Kidney (tissue), 14 donors: ENCODE results near the gene EMSY. TPM values are rescaled to one million over a fixed set of nuclear protein-coding genes. Genes with fewer than 3 reads are reported as not detected.
"Not testable (repeated sequence)": the region's sequence is repeated elsewhere in the genome, so short reads cannot be mapped to it uniquely, and the experiment has no call there.

ENCODE experiments used
- DNase-seq, 5 donors: peaks; one replicate each; pipeline ENCODE4 v3.0.0-alpha.2; 2013 to 2020
- FAIRE-seq: peaks from 2 replicates; lab custom pipeline; 2012; peaks lifted over from hg19 to GRCh38; lab: Jason Lieb, UNC
- H3K27ac ChIP-seq, 2 donors: one replicate each; pipeline ENCODE4 v1.7.0; 2013; ENCODE audit warnings: low read depth in 2 of 2, low read length in 2 of 2, inconsistent platforms in 1 of 2
- H3K27me3 ChIP-seq: one replicate; pipeline ENCODE4 v1.7.1; 2013; ENCODE audit warnings: low read length, inconsistent platforms; ENCODE audit not compliant: control insufficient read depth, insufficient read depth
- H3K36me3 ChIP-seq, 3 donors: one replicate each; pipeline versions ENCODE4 v1.7.0 to v1.7.1; 2013; ENCODE audit warnings: low read length in 3 of 3, control low read depth in 1 of 3, inconsistent platforms in 1 of 3; ENCODE audit not compliant: insufficient read depth in 3 of 3, control insufficient read depth in 2 of 3
- H3K4me1 ChIP-seq, 3 donors: one replicate each; pipeline versions ENCODE4 v1.7.0 to v1.7.1; 2013; ENCODE audit warnings: low read length in 3 of 3, inconsistent platforms in 1 of 3, low read depth in 1 of 3; ENCODE audit not compliant: control insufficient read depth in 2 of 3, insufficient read depth in 2 of 3
- H3K4me3 ChIP-seq, 3 donors: one replicate each; pipeline versions ENCODE4 v1.7.0 to v1.8.1; 2013; ENCODE audit warnings: low read length in 3 of 3, control low read depth in 1 of 3, inconsistent platforms in 1 of 3
- H3K9ac ChIP-seq, 3 donors: one replicate each; pipeline versions ENCODE4 v1.7.0 to v1.7.1; 2013; ENCODE audit warnings: low read length in 3 of 3, control low read depth in 1 of 3, inconsistent platforms in 1 of 3
- H3K9me3 ChIP-seq, 3 donors: one replicate each; pipeline versions ENCODE4 v1.7.0 to v1.7.1; 2013; ENCODE audit warnings: low read length in 3 of 3, control low read depth in 1 of 3, inconsistent platforms in 1 of 3; ENCODE audit not compliant: control insufficient read depth in 2 of 3, insufficient read depth in 1 of 3
- intact Hi-C: fragments of 100-400 bp; cut with DNase I; formaldehyde crosslinking; loops from one replicate; pipeline ENCODE4 v1.11.1; 2022
- polyA plus RNA-seq: library from polyadenylated mRNA; stranded (reverse); fragments of 350-450 nt; fragmentation: Illumina TruSeq; extraction: RNeasy Lipid Tissue Mini Kit (QIAGEN cat#74804); gene quantifications from one replicate; pipeline ENCODE4 v1.2.3, GENCODE V29; 2014; ENCODE audit warnings: low read depth, low replicate concordance; ENCODE audit not compliant: insufficient read depth
- total RNA-seq: library from RNA; stranded (reverse); fragmentation: NEBNext Ultra II Directional; extraction: Animal tissue kit (Norgen Biotek cat#: 25700); gene quantifications from one replicate; pipeline ENCODE4 v1.2.1, GENCODE V29; 2021
- TF ChIP-seq, protein P1 (sequence below): IDR thresholded peaks from 3 replicates; pipeline ENCODE4 v1.5.1; 2012; ENCODE audit warnings: mild to moderate bottlenecking, moderate library complexity, borderline replicate concordance; ENCODE audit not compliant: insufficient read depth; ENCODE audit errors: extremely low read depth
- donor health status: control.
- donor health status: control.
- donor health status: control.
- donor health status: control.
- donor health status: control.
- donor health status: DM: yes; HTN: yes; CAD: no.
- donor health status: Normal renal cell carcinoma (clear cell type).

EMSY gene
- total and polyA plus RNA-seq, 2 donors from 2014 or later: 7.5 to 22.2 TPM

DNA sequence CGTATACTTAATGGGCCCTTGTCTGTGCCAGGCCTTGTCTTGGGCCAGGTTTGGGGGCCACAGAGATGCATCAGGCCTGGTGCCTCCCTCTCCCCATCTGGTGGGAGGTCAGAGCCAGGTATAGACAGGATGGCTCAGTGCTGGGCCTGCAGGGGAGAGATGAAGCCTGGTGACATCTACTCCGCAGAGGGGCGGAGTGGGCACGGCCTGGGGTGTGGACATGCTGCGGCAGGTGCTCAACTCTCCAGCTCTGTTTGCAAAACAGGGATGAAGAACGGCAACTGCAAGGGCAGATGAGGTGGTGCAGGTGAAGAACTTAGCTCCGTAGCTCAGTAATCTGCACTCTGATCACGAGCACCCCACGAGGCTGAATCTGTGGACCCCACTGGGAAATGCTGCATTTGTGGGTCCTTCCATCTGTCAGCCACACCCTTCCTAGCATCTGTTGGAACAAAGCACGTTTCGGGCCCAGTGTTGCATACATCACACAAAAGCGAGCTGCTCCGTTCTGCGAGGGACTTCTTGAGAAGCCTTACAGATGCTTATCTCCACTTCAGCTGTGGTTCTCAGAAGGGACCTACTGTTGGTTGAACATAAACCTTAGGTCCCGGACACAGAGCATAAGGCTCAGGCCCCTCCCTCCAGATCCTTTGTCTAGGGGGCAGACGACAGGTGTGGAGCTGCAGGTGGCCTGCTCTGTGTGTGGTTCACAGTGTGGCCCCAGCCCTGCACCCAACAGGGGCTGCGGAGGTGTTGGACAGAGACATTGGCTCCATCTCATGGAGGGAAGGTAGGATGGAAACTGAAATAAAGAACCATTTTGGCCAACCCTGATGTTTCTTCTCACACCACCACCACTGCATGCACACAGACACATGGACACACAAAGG is 147.5 kb downstream of the EMSY start:
- H3K4me3 ChIP-seq: no peak overlapping the region
- TF ChIP-seq, protein P1, sequence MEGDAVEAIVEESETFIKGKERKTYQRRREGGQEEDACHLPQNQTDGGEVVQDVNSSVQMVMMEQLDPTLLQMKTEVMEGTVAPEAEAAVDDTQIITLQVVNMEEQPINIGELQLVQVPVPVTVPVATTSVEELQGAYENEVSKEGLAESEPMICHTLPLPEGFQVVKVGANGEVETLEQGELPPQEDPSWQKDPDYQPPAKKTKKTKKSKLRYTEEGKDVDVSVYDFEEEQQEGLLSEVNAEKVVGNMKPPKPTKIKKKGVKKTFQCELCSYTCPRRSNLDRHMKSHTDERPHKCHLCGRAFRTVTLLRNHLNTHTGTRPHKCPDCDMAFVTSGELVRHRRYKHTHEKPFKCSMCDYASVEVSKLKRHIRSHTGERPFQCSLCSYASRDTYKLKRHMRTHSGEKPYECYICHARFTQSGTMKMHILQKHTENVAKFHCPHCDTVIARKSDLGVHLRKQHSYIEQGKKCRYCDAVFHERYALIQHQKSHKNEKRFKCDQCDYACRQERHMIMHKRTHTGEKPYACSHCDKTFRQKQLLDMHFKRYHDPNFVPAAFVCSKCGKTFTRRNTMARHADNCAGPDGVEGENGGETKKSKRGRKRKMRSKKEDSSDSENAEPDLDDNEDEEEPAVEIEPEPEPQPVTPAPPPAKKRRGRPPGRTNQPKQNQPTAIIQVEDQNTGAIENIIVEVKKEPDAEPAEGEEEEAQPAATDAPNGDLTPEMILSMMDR: no peak
- no peaks in the 10 kb centered on the region for H3K9me3 ChIP-seq
- DNase-seq (no peak), FAIRE-seq (no peak)
- no peaks in the 10 kb centered on the region for H3K36me3 ChIP-seq
- H3K4me1 ChIP-seq: peaks cover 0 to 6% (median 4%) of the 10 kb centered on the region in 3 donors
- H3K9ac ChIP-seq: no peak overlapping the region
- no peak overlapping the region for H3K27ac ChIP-seq
- intact Hi-C loops: no loop called here
- H3K27me3 ChIP-seq: no peaks in the 10 kb centered on the region

DNA sequence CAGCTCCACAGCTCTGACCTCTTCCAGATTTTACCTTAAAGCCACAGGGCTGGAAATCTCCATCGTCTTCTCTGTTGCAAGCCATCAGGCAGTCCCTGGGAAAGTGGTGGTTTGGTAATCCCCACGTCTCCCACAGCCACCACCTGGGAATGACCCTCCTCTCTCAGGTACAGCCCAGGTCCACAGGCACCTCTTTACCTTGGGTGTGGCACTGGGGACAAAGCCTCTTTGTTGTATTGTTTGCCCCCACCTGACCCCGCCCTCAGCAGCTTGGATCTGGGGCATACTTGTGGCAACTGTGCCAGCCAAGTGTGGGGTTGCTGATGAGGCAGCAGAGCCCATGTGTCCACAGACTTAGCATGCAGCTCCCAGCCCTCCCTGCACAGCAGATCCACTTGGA is 148.1 kb downstream of the EMSY start:
- Histone ChIP-seq H3K9me3 (no peaks in the 10 kb centered on the region), H3K9ac (no peak overlapping the region), H3K4me3 (no peak overlapping the region), H3K27me3 (no peaks in the 10 kb centered on the region), H3K4me1 (peaks cover 0 to 6% (median 4%) of the 10 kb centered on the region in 3 donors), H3K36me3 (no peaks in the 10 kb centered on the region), H3K27ac (no peak overlapping the region)
- DNase-seq: no peak
- intact Hi-C loops: no loop called here
- no peak for FAIRE-seq
- TF ChIP-seq, protein P1: no peak

DNA sequence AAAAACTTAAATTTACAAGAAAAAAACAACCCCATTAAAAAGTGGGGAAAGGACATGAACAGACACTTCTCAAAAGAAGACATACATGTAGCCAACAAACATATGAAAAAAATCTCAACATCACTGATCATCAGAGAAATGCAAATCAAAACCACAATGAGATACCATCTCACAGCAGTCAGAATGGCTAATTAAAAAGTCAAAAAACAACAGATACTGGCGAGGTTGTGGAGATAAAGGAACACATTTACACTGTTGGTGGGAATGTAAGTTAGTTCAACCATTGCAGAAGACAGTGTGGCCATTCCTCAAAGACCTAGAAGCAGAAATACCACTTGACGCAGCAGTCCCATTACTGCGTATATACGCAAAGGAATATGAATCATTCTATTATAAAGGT is 150.3 kb downstream of the EMSY start:
- intact Hi-C loops: not testable (repeated sequence)

DNA sequence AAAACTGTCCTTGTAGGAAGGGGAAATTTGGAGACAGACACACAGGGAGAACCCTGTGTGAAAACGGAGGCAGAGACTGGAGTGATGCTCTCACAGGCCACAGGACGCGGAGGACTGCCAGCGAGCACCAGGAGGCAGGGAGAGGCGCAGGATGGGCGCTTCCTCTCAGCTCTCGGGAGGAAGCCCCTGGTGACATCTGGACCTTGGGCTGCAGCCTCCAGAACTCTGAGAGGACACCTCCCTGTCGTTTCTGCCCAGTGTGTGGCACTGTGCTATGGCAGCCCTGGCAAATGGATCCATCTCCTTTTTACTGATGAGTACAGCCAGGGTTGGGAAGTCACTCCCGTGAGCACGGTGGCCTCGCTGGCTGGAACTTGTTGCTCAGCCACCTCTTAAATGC is 151.8 kb downstream of the EMSY start:
- H3K36me3 ChIP-seq: no peaks in the 10 kb centered on the region
- H3K27ac ChIP-seq: no peak overlapping the region
- no peaks in the 10 kb centered on the region for H3K9me3 ChIP-seq
- FAIRE-seq (no peak), DNase-seq (no peak)
- H3K4me1 ChIP-seq: no peaks in the 10 kb centered on the region
- H3K4me3 ChIP-seq: no peak overlapping the region
- H3K9ac ChIP-seq: no peak overlapping the region
- TF ChIP-seq, protein P1: no peak
- H3K27me3 ChIP-seq: no peaks in the 10 kb centered on the region
- intact Hi-C loops: no loop called here

More for the DNA sequence above, 150.3 kb downstream of the EMSY start:
- not testable (repeated sequence) for H3K27ac ChIP-seq, H3K4me3 ChIP-seq, H3K4me1 ChIP-seq, H3K9me3 ChIP-seq, DNase-seq, H3K36me3 ChIP-seq, H3K9ac ChIP-seq, H3K27me3 ChIP-seq, FAIRE-seq
